Measurements from ENCODE around the gene RBX1.

The RBX1 gene

DNA sequence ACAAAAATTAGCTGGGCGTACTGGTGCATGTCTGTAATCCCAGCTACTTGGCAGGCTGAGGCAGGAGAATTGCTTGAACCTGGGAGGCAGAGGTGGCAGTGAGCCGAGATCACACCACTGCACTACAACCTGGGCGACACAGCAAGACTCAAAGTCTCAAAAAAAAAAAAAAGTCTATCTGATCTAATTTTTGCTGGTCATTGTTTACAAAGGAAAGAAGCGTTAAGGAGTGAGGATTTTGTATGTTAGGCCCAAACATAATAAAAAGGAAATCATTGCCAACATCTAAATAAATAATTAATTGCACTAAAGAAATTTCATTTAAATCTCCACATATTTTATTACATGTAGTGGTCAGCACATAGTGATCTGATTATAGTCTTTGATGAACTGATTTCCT is 2.9 kb downstream of the RBX1 start:
- TF ChIP-seq CTCF (IDR thresholded peaks at IDR 0.05; ENCODE audit: control insufficient read depth, extremely low read depth, insufficient read depth) = no peak
- DNase-seq (ENCODE audit: low read depth) = no peak
- H3K4me3 ChIP-seq (ENCODE audit: low read depth, low read length) = no peak overlapping the region

DNA sequence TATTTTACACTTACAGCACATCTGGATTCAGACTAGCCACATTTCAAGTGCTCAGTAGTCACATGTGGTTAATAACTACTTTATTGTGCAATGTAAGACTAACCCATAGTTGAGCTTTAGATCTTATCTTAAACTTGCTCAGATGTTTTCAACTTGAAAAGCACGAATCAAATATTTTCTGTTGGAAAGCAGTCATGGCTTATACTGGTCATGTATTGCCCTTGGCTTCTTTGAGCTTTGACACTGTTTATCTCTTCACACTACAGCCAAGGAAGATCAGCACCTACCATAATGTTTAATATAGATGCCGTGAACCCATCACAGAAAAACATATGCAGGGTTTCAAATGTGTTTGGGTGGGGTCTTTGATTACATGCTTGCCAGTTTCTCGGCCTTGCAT is 4.4 kb downstream of the RBX1 start:
- H3K4me3 ChIP-seq (ENCODE audit: low read depth, low read length) = no peak overlapping the region
- no peak for TF ChIP-seq CTCF (IDR thresholded peaks at IDR 0.05; ENCODE audit: control insufficient read depth, extremely low read depth, insufficient read depth)
- no peak for DNase-seq (ENCODE audit: low read depth)

DNA sequence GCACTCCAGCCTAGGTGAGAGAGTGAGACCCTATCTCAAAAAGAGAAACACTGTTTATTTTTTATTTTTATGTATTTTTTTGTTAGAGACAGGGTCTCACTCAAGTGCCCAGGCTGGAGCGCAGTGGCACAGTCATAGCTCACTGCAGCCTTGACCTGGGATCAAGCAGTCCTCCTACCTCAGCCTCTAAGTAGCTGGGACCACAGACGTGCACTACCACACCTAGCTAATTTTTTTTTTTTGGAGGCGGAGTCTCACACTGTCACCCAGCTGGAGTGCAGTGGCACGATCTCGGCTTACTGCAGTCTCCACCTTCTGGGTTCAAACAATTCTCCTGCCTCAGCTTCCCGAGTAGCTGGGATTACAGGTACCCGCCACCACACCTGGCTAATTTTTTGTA is 6.4 kb downstream of the RBX1 start:
- H3K4me3 ChIP-seq (ENCODE audit: low read depth, low read length) = no peak overlapping the region
- no peak for DNase-seq (ENCODE audit: low read depth)
- no peak for TF ChIP-seq CTCF (IDR thresholded peaks at IDR 0.05; ENCODE audit: control insufficient read depth, extremely low read depth, insufficient read depth)

- no peak overlapping the region; the same call in 1 of the 2 replicates for H3K4me3 ChIP-seq (ENCODE audit: low read depth, low read length)
- peak; percentile 75 for DNase-seq (ENCODE audit: low read depth)
- TF ChIP-seq CTCF (IDR thresholded peaks at IDR 0.05; ENCODE audit: control insufficient read depth, extremely low read depth, insufficient read depth) = no peak
Measured at GRCh38 chr22:40958299-40958698, 7.1 kb downstream of the RBX1 start.

DNA sequence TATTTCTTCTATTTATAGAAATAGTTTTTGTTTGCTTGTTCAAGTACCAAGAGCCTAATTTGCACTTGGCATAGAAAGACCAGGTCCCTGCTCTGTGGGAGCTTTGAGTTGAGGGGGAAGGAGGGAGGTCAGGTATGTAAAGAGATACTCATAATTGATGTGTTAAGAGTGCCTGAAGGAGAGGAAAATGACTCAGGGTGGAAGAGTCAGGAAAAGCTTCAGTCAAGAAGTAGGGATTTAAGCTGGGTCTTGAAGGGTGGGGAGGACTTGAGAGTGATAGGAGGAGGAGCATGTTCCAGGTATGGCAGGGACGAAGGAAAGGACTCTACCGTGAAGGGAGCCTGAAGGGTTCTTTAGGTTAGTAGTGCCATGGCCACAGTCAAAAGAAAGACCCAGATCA is 9.0 kb downstream of the RBX1 start:
- no peak overlapping the region for H3K4me3 ChIP-seq (ENCODE audit: low read depth, low read length)
- no peak for DNase-seq (ENCODE audit: low read depth)
- no peak for TF ChIP-seq CTCF (IDR thresholded peaks at IDR 0.05; ENCODE audit: control insufficient read depth, extremely low read depth, insufficient read depth)

DNA sequence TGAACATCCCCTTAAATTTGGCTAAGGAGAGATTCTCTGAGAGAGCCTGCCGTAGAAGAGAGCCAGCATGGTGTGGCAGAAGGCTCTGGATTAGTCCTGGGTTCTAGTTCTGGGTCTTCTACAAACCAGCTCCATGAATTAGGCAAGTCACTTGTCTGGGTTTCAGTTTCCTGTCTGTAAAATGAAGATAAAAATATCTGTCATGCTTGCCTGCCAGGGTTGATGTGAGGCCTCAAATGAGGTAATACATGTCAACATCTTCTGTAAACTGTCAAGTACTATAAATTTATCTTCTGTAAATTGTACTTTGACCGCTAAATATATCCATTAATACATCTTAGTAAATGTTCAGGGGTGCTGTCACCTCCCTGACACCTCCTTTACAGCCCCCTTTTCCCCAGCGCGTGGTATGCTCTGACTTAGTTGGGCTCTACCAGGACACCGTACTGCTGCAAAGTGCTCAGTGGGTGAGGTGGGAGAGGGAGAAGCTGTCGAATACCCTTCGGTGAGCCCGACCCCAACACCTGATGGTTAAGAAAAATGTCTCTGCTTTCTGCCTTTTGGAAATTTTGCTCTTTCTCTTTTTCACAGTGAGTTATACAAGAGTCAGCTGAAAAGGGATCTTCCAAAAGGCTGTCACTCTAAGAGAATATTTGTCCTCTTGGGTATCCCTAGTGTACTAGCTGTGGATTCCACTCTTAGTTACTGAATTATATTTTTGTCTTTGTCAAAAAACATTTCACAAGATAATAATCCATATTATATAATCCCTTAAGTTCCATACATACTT is 15.0 kb downstream of the RBX1 start:
- peak; percentile 30 for DNase-seq (ENCODE audit: low read depth)
- TF ChIP-seq CTCF (IDR thresholded peaks at IDR 0.05; ENCODE audit: control insufficient read depth, extremely low read depth, insufficient read depth) = no peak

DNA sequence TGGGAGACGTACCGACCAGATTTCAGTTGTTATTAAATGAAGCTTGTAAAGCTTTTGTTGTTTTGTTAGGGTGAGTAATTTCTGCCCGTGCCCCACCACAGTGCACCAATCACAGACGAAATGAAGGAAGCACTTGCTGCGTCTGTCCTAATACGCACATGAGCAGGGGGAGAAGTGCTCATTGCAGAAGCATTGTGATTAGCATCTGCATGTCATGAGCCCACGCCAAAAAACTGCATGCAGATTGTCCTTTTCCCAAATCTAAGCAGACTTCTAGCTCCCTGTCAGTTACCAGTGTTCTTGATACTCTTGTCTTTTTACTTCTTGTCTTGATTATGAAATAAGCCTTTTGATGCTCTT is 15.5 kb downstream of the RBX1 start:
- no peak for TF ChIP-seq CTCF (IDR thresholded peaks at IDR 0.05; ENCODE audit: control insufficient read depth, extremely low read depth, insufficient read depth)
- no peak overlapping the region for H3K4me3 ChIP-seq (ENCODE audit: low read depth, low read length)
- DNase-seq (ENCODE audit: low read depth) = no peak

More for the DNA sequence above, 15.0 kb downstream of the RBX1 start:
- H3K4me3 ChIP-seq (ENCODE audit: low read depth, low read length) = no peak overlapping the region

Measured in LNCaP clone FGC (cell line).